Measurements from ENCODE around the gene C14orf119.
A peak's percentile ranks its signal among the peaks of the same experiment; 100 is the strongest.

C14orf119 gene

GRCh38 chr14:23129759-23130316 lies 34.5 kb downstream of the C14orf119 start:
- Histone ChIP-seq H3K27ac (replicated peaks) (peak overlapping the region; percentile 58), H3K4me3 (replicated peaks; ENCODE audit: insufficient read depth, low read length) (no peak overlapping the region), H3K27me3 (ENCODE audit: insufficient read depth, poor library complexity, severe bottlenecking) (no peaks in the 10 kb centered on the region)
- no peak for DNase-seq (ENCODE audit: low read depth in 1 of 2, low spot score in 1 of 2)
- TF ChIP-seq REST (IDR thresholded peaks at IDR 0.05; ENCODE audit: insufficient replicate concordance, low read depth) (no peak), SPI1 (IDR thresholded peaks at IDR 0.05; ENCODE audit: borderline replicate concordance, low read depth) (no peak), GABPA (IDR thresholded peaks at IDR 0.05; ENCODE audit: low read depth) (no peak), POLR2AphosphoS5 (IDR thresholded peaks at IDR 0.05; ENCODE audit: low read depth) (no peak), CTCF (IDR thresholded peaks at IDR 0.05; ENCODE audit: insufficient read depth, low read length) (no peak)

GRCh38 chr14:23130871-23131270 lies 35.6 kb downstream of the C14orf119 start:
- Histone ChIP-seq H3K27me3 (ENCODE audit: insufficient read depth, poor library complexity, severe bottlenecking) (no peaks in the 10 kb centered on the region), H3K27ac (replicated peaks) (peak overlapping the region; percentile 58), H3K4me3 (replicated peaks; ENCODE audit: insufficient read depth, low read length) (no peak overlapping the region)
- TF ChIP-seq CTCF (IDR thresholded peaks at IDR 0.05; ENCODE audit: insufficient read depth, low read length) (no peak), REST (IDR thresholded peaks at IDR 0.05; ENCODE audit: insufficient replicate concordance, low read depth) (no peak), GABPA (IDR thresholded peaks at IDR 0.05; ENCODE audit: low read depth) (0 out of 2 replicates have a peak, but pooled peaks have one; percentile 18), POLR2AphosphoS5 (IDR thresholded peaks at IDR 0.05; ENCODE audit: low read depth) (peak; percentile 93), SPI1 (IDR thresholded peaks at IDR 0.05; ENCODE audit: borderline replicate concordance, low read depth) (peak; percentile 89)
- DNase-seq (ENCODE audit: low read depth in 1 of 2, low spot score in 1 of 2) = peak in 1 of 2 experiments; percentile 98

GRCh38 chr14:23131482-23131881 lies 36.2 kb downstream of the C14orf119 start:
- no peak for TF ChIP-seq POLR2AphosphoS5 (IDR thresholded peaks at IDR 0.05; ENCODE audit: low read depth)
- no peak for TF ChIP-seq SPI1 (IDR thresholded peaks at IDR 0.05; ENCODE audit: borderline replicate concordance, low read depth)
- no peak for TF ChIP-seq REST (IDR thresholded peaks at IDR 0.05; ENCODE audit: insufficient replicate concordance, low read depth)
- no peak for TF ChIP-seq CTCF (IDR thresholded peaks at IDR 0.05; ENCODE audit: insufficient read depth, low read length)
- TF ChIP-seq GABPA (IDR thresholded peaks at IDR 0.05; ENCODE audit: low read depth) = no peak
- Histone ChIP-seq H3K27ac (replicated peaks) (peak overlapping the region; percentile 47), H3K4me3 (replicated peaks; ENCODE audit: insufficient read depth, low read length) (no peak overlapping the region), H3K27me3 (ENCODE audit: insufficient read depth, poor library complexity, severe bottlenecking) (no peaks in the 10 kb centered on the region)
- no peak for DNase-seq (ENCODE audit: low read depth in 1 of 2, low spot score in 1 of 2)
